ENCODE results near the gene PYCARD.

DNA sequence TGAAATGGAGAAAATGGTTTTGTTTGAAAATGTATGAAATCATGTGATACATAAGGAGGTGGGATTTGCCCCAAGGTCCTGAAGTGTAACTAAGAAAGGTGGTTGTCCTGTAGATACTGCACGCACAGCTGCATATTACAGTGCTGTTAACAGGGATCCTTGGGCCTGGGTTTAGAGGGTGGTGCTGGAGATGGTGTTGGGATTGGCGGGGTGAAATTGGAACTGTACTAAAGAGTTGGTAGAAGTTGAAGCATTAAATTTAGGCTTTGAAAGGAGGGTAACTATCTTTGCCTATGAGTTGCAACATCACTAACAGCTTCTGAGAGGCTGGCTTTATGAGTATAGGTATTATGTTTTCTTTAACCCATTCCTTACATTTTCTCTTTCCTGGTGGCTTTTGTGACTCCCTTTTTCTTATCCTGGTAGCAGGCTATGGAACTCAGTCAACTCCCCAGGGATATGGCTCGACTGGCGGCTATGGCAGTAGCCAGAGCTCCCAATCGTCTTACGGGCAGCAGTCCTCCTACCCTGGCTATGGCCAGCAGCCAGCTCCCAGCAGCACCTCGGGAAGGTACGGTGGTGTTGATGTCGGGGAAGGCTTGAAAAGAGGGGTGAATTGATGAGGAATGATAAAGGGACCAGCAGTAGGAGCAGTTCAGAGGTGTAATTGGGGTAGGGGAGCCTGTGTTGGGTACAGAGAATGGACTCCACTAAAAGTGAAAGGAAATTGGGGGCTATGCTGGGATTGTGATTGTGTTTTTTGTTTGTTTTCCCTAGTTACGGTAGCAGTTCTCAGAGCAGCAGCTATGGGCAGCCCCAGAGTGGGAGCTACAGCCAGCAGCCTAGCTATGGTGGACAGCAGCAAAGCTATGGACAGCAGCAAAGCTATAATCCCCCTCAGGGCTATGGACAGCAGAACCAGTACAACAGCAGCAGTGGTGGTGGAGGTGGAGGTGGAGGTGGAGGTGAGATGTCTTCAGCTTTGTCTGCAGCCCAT, 18.8 kb downstream of the PYCARD start:
- TF ChIP-seq, protein P1, sequence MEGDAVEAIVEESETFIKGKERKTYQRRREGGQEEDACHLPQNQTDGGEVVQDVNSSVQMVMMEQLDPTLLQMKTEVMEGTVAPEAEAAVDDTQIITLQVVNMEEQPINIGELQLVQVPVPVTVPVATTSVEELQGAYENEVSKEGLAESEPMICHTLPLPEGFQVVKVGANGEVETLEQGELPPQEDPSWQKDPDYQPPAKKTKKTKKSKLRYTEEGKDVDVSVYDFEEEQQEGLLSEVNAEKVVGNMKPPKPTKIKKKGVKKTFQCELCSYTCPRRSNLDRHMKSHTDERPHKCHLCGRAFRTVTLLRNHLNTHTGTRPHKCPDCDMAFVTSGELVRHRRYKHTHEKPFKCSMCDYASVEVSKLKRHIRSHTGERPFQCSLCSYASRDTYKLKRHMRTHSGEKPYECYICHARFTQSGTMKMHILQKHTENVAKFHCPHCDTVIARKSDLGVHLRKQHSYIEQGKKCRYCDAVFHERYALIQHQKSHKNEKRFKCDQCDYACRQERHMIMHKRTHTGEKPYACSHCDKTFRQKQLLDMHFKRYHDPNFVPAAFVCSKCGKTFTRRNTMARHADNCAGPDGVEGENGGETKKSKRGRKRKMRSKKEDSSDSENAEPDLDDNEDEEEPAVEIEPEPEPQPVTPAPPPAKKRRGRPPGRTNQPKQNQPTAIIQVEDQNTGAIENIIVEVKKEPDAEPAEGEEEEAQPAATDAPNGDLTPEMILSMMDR (IDR thresholded peaks at IDR 0.05; ENCODE audit: extremely low read depth in 1 of 2, insufficient read depth in 1 of 2, low read depth in 1 of 2, low read length in 2 of 2): no peak
- no peak for TF ChIP-seq EZH2 (IDR thresholded peaks at IDR 0.05; ENCODE audit: borderline replicate concordance, low read depth, low read length, severe bottlenecking)
- no peak for TF ChIP-seq POLR2A (IDR thresholded peaks at IDR 0.05; ENCODE audit: low read depth, low read length)
- TF ChIP-seq POLR2AphosphoS5 (IDR thresholded peaks at IDR 0.05; ENCODE audit: insufficient read depth, low read depth, low read length): no peak
